K562 (cell line): ENCODE results near the gene COPS9. TPM values are rescaled to one million over a fixed set of nuclear protein-coding genes. Genes with fewer than 3 reads are reported as not detected.

ENCODE experiments used
- ATAC-seq: fragments of 200-7000 bp; cut with Tn5 transposase; 3 replicates; pipeline ENCODE4 v1.9.1; 2020; ENCODE audit warnings: moderate library complexity
- BruUV-seq: library from RNA; stranded (reverse); fragments of 400-500 nt; replicated peaks from 2 replicates; lab custom pipeline; 2021; lab: Mats Ljungman, UMichigan
- CTCF ChIA-PET: fragments of 300-600 bp; formaldehyde crosslinking; extraction: SDS; loops from one replicate; lab custom pipeline; 2021; ENCODE audit warnings: low intra/inter-chr PET ratio; lab: Yijun Ruan, JAX
- POLR2A ChIA-PET: fragments of 300-600, 350-650 bp; sonication (Branson Sonifier 250); formaldehyde crosslinking; extraction: SDS; loops from one replicate; lab custom pipeline; 2021; ENCODE audit warnings: antibody characterized with exemption, inconsistent platforms; lab: Yijun Ruan, JAX
- DNase-seq, 4 experiments: peaks; one replicate each; pipeline versions ENCODE4 v3.0.0 to v3.0.0-alpha.2; 2011 to 2018; ENCODE audit warnings: low spot score in 3 of 4, mixed read lengths in 3 of 4; ENCODE audit errors: extremely low read depth in 1 of 4
- FAIRE-seq: peaks from 2 replicates; lab custom pipeline; 2011; peaks lifted over from hg19 to GRCh38; lab: Jason Lieb, UNC
- H2AFZ ChIP-seq: 2 replicates; pipeline ENCODE4 v1.6.0; 2011; ENCODE audit warnings: low read depth, low read length, control low read depth, inconsistent platforms
- H3K27ac ChIP-seq: fragments of 200-600 bp; 3 replicates; pipeline ENCODE4 v1.8.0; 2011; ENCODE audit warnings: low read depth, mild to moderate bottlenecking, control low read depth, inconsistent platforms, low read length, moderate library complexity, mixed read lengths; ENCODE audit errors: extremely low read depth
- H3K27me3 ChIP-seq, 2 experiments: fragments of 300-600 bp in 1 of 2; 2 replicates in 1 of 2; 3 replicates in 1 of 2; pipeline versions ENCODE4 v1.6.0 to v1.8.0; 2011; ENCODE audit warnings: inconsistent platforms in 2 of 2, low read length in 2 of 2, mild to moderate bottlenecking in 1 of 2, mixed read lengths in 1 of 2, moderate library complexity in 1 of 2; ENCODE audit not compliant: control insufficient read depth in 2 of 2, insufficient read depth in 2 of 2
- H3K36me3 ChIP-seq: fragments of 300-600 bp; 3 replicates; pipeline ENCODE4 v1.8.0; 2011; ENCODE audit warnings: mild to moderate bottlenecking, low read length, inconsistent platforms; ENCODE audit not compliant: control insufficient read depth, insufficient read depth
- H3K4me1 ChIP-seq, 2 experiments: fragments of 200-600 bp in 1 of 2; replicated peaks in 1 of 2; 2 replicates in 1 of 2; 3 replicates in 1 of 2; pipeline versions ENCODE4 v1.5.1 to v1.8.0; 2011; ENCODE audit warnings: inconsistent platforms in 2 of 2, low read length in 2 of 2, mild to moderate bottlenecking in 1 of 2, mixed read lengths in 1 of 2, moderate library complexity in 1 of 2; ENCODE audit not compliant: control insufficient read depth in 2 of 2, insufficient read depth in 2 of 2
- H3K4me2 ChIP-seq: 2 replicates; pipeline ENCODE4 v1.6.1; 2011; ENCODE audit warnings: low read length, control low read depth, inconsistent platforms, mixed read lengths; ENCODE audit not compliant: insufficient read depth
- H3K4me3 ChIP-seq: fragments of 200-600 bp; sonication (generic), shearing (Covaris generic); 2 replicates; pipeline ENCODE4 v1.5.1; 2016; ENCODE audit warnings: control low read depth, inconsistent platforms
- H3K79me2 ChIP-seq: fragments of 200-600 bp; 3 replicates; pipeline ENCODE4 v1.8.0; 2011; ENCODE audit warnings: low read length, inconsistent platforms; ENCODE audit not compliant: control insufficient read depth, insufficient read depth
- H3K9ac ChIP-seq, 2 experiments: 2 replicates each; pipeline versions ENCODE4 v1.6.0 to v1.6.1; 2011; ENCODE audit warnings: low read depth in 2 of 2, low read length in 2 of 2, control low read depth in 1 of 2, inconsistent platforms in 1 of 2, mild to moderate bottlenecking in 1 of 2, mixed read lengths in 1 of 2; ENCODE audit not compliant: insufficient read depth in 1 of 2
- H3K9me1 ChIP-seq: one replicate; pipeline ENCODE4 v1.6.0; 2011; ENCODE audit warnings: inconsistent platforms, mild to moderate bottlenecking, low read length, moderate library complexity; ENCODE audit not compliant: control insufficient read depth, insufficient read depth
- H3K9me3 ChIP-seq: replicated peaks from 2 replicates; pipeline ENCODE4 v1.5.1; 2011; ENCODE audit warnings: low read depth, low read length, inconsistent platforms; ENCODE audit not compliant: control insufficient read depth, insufficient read depth
- H4K20me1 ChIP-seq: replicated peaks from 2 replicates; pipeline ENCODE4 v1.6.1; 2011; ENCODE audit warnings: low read length, inconsistent platforms, mixed read lengths; ENCODE audit not compliant: control insufficient read depth, insufficient read depth
- ATF2 ChIP-seq: sonication (generic); formaldehyde crosslinking; IDR thresholded peaks from 2 replicates; pipeline ENCODE4 v1.8.1; 2022; ENCODE audit warnings: missing genetic modification reagents
- HINFP ChIP-seq: fragments of 450-650 bp; conservative IDR thresholded peaks from 2 replicates; pipeline ENCODE4 v1.6.1; 2016; ENCODE audit warnings: missing genetic modification characterization, low read depth, mild to moderate bottlenecking, control low read depth, missing compliant biosample characterization
- NUFIP1 ChIP-seq: fragments of 450-650 bp; IDR thresholded peaks from 2 replicates; pipeline ENCODE4 v1.6.1; 2018; ENCODE audit not compliant: partially characterized antibody
- RFX5 ChIP-seq: IDR thresholded peaks from 2 replicates; pipeline ENCODE4 v1.6.1; 2011; ENCODE audit warnings: low read depth, mild to moderate bottlenecking, improper control_type of control experiment, low read length
- SMARCB1 ChIP-seq: IDR thresholded peaks from 2 replicates; pipeline ENCODE4 v1.6.1; 2011; ENCODE audit warnings: improper control_type of control experiment, low read depth; ENCODE audit not compliant: insufficient read length
- U2AF2 ChIP-seq: fragments of 200-400 bp; formaldehyde crosslinking; optimal IDR thresholded peaks from 2 replicates; pipeline ENCODE3; 2017; ENCODE audit warnings: low read depth, mild to moderate bottlenecking, low read length
- XRCC3 ChIP-seq: fragments of 450-650 bp; IDR thresholded peaks from 2 replicates; pipeline ENCODE4 v1.6.1; 2017; ENCODE audit warnings: mild to moderate bottlenecking, moderate library complexity
- ZNF133 ChIP-seq: fragments of 250-450 bp; sonication (Bioruptor Pico); IDR thresholded peaks from 2 replicates; pipeline ENCODE4 v1.4.0; 2020; ENCODE audit warnings: mild to moderate bottlenecking
- ZSCAN32 ChIP-seq: fragments of 450-650 bp; formaldehyde crosslinking; IDR thresholded peaks from 2 replicates; pipeline ENCODE4 v1.4.0; 2020; ENCODE audit warnings: mild to moderate bottlenecking, moderate library complexity
- WGBS: fragments of 100-300 bp; shearing (Covaris generic); methylation state at CpG from one replicate; pipeline ENCODE4 v1.1.6; 2016; ENCODE audit warnings: low coverage, mixed read lengths; ENCODE audit not compliant: insufficient coverage; ENCODE audit errors: missing lambda C conversion rate; 5-methylcytosine and 5-hydroxymethylcytosine counted together
- in situ Hi-C: fragments of 300-500 bp; cut with MboI; formaldehyde crosslinking; loops from 4 replicates; pipeline ENCODE4 v1.15.0; 2018; ENCODE audit warnings: inconsistent platforms, mixed read lengths
- intact Hi-C: fragments of 100-400 bp; cut with micrococcal nuclease; formaldehyde crosslinking; loops from 2 replicates; pipeline ENCODE4 v1.14.2; 2022
- polyA plus RNA-seq, 8 experiments: library from polyadenylated mRNA; depleted of rRNA in 4 of 8; stranded (reverse) in 5 of 8; unstranded in 3 of 8; fragments of >200 nt; fragmentation: Nextera tagmentation in 2 of 8; fragmentation: Illumina TruSeq in 1 of 8; extraction: Ambion mirVana in 2 of 8; extraction: Trizol in 1 of 8; gene quantifications; 2 replicates each; pipeline versions ENCODE4 v1.2.1 to v1.2.3, GENCODE V29; 2011 to 2014; ENCODE audit warnings: inconsistent platforms in 1 of 8, missing spikeins in 1 of 8
- total RNA-seq, 7 experiments: library from RNA; depleted of rRNA in 6 of 7; stranded (reverse); fragments of >200 nt in 6 of 7; fragmentation: Illumina TruSeq in 2 of 7; extraction: Trizol in 2 of 7; gene quantifications; 2 replicates each; pipeline versions ENCODE4 v1.2.1 to v1.2.3, GENCODE V29; 2011 to 2021; ENCODE audit warnings: low replicate concordance in 1 of 7

Gene COPS9
- total and polyA plus RNA-seq, 9 of the 15 experiments (the other 6 are each of a cell fraction or from before 2014, with no cell fraction given) = 55.0 to 281 (median 99.9) TPM

- no peak overlapping the region for H3K4me2 ChIP-seq
- H3K79me2 ChIP-seq = no peaks in the 10 kb centered on the region
- no peak for FAIRE-seq
- H3K9me1 ChIP-seq = no peaks in the 10 kb centered on the region
- H3K9me3 ChIP-seq = no peaks in the 10 kb centered on the region
- H3K27me3 ChIP-seq = peaks cover 0 to 55% of the 10 kb centered on the region in 2 experiments; a peak in 3 of 5 replicates
- TF ChIP-seq ZNF133 = no peak
- TF ChIP-seq ZSCAN32 = no peak
- no peak for TF ChIP-seq NUFIP1
- TF ChIP-seq U2AF2 = no peak
- TF ChIP-seq RFX5 = no peak
- TF ChIP-seq ATF2 (CRISPR knock-in tag) = no peak
- TF ChIP-seq HINFP (tag) = no peak
- TF ChIP-seq SMARCB1 = no peak
- TF ChIP-seq XRCC3 = no peak
- TF ChIP-seq, all 486 proteins: peak for 0
- 2% methylated on average over 12 of the region's 21 CpGs for WGBS
- ATAC-seq (no peak), DNase-seq (no peak)
- ChIA-PET CTCF (no interaction called here), POLR2A (no interaction called here)
- Histone ChIP-seq H3K4me1 (no peaks in the 10 kb centered on the region), H4K20me1 (no peaks in the 10 kb centered on the region), H3K9ac (no peak overlapping the region), H2AFZ (no peak overlapping the region), H3K27ac (no peak overlapping the region), H3K36me3 (no peaks in the 10 kb centered on the region), H3K4me3 (no peak overlapping the region)
- intact Hi-C loops (no loop called here), in situ Hi-C loops (no loop called here)
- BruUV-seq = no TSS peak
Measured at GRCh38 chr2:240166761-240167587, 30.9 kb upstream of the COPS9 start.
